Stimulated activated CD4-positive, alpha-beta T cell treated with anti-CD3 and anti-CD28 coated beads, Interleukin-1b, Interleukin-23, amount 100 ng/mL, for 4 hours (primary cell): ENCODE data around the gene HTR3E.
"Not testable (repeated sequence)": the region's sequence is repeated elsewhere in the genome, so short reads cannot be mapped to it uniquely, and the experiment has no call there.

ENCODE experiments used
- DNase-seq, 2 donors: peaks; one replicate each; pipeline ENCODE4 v3.0.0-alpha.2; 2020; ENCODE audit warnings: low read depth in 2 of 2

The HTR3E gene, protein sequence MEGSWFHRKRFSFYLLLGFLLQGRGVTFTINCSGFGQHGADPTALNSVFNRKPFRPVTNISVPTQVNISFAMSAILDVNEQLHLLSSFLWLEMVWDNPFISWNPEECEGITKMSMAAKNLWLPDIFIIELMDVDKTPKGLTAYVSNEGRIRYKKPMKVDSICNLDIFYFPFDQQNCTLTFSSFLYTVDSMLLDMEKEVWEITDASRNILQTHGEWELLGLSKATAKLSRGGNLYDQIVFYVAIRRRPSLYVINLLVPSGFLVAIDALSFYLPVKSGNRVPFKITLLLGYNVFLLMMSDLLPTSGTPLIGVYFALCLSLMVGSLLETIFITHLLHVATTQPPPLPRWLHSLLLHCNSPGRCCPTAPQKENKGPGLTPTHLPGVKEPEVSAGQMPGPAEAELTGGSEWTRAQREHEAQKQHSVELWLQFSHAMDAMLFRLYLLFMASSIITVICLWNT

DNA sequence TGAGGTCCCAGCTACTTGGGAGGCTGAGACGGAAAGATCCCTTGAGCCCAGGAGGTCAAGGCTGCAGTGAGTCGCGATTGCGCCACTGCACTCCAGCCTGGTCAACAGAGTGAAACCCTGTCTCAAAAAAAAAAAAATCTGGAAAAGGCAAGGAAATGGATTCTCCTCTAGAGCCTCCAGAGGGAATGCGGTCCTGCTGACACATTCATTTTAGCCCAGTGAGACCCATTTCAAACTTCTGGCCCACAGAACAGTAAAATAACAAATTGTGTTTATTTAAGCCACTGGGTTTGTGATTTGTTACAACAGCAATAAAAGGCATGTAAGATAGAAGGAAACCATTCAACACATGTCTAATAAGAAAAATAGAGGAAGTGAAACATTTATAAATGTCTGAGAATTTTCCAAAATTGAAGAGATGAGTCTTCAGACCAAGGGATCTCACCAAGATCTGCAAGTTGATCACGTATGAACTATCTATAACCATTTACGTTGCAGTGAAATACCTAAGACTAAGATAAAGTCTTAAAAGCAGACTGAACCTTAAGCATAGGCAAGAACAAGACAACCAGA is at the start of gene HTR3E:
Gene HTR3E, plus strand, starts transcription at position 254 of the 573 bp plus-strand sequence. CDS start 466 bp downstream, outside the sequence.
- no peak for DNase-seq

DNA sequence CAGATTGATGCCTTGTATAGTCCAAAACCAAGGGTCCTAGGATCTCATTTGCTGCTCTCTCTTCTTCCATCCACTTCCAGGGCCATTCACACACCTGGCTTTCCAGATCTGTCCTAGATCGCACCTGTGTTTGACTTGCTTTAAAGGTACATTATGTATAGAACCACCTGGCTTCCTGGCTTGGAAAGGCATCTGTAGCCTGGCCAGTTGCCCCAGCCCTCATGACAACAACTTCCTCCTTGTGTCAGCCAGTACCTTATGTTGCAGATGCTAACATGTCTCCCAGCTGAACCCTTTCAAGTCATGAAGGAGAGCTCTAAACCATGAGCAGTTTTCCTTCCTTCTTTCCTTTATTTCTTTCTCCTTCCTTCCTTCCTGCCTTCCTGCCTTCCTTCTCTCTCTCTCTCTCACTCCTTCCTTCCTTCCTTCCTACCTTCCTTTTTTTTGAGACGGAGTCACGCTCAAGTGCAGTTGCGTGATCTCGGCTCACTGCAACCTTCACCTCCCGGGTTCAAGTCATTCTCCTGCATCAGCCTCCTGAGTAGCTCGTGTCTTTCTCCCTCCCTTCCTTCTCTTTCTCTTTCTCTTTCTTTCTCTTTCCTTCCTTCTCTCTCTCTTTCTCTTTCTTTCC is 46.5 kb upstream of the HTR3E start:
- DNase-seq = no peak

DNA sequence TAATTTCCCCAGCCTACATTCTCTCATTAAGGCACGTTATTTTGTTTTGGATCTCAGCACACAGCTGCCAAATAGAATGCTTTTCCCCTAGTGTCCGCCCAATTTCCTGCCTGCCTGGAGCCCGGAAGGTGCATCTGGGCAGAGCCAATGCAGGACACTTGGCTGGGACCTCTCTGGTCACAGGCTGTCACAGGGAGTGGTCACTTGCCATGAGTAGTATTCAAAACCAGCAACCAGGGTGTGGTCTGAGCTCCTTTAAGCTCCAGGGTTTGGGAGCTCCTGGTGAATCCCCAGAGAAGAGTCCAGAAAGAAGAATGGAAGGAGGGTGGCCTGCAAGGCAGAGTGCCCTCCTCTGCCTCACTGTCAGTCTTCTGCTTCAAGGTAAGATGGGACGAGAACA is 44.1 kb upstream of the HTR3E start, which contains the start of gene HTR3C:
Gene HTR3C, plus strand, starts transcription at position 281 of the 400 bp plus-strand sequence. Its CDS starts 34 bp downstream, at position 315.
- no peak for DNase-seq

DNA sequence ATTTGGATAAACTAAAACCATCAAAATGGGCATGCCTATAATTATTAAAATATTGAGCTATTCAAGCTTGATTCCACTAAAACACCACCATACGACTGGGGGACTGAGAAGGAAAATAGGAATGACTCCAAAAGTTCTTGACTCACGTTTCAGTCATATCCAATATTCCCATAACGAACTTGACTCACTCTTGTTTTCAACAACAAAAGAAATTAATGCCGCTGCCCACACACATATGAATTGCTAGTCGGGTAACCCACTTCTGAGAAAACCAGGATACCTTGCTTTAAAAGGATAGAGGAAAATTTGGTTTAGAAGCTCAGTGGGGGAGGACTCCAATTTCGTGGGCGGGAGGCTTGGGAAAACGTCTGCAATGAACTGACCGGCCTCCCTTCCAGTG is 38.8 kb upstream of the HTR3E start:
- DNase-seq = no peak

DNA sequence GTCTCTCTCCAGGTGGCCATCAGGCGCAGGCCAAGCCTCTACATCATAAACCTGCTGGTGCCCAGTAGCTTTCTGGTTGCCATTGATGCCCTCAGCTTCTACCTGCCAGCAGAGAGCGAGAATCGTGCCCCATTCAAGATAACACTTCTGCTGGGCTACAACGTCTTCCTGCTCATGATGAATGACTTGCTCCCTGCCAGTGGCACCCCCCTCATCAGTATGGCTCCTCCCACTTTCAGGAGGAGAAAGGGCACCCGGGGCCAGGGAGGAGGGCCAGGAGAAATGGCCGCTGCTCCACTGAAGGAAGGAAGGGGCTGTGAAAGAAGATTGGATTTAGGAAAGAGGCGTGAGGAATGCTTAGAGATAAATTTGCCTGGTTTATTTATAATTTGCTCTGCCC is 37.4 kb upstream of the HTR3E start:
- no peak for DNase-seq

DNA sequence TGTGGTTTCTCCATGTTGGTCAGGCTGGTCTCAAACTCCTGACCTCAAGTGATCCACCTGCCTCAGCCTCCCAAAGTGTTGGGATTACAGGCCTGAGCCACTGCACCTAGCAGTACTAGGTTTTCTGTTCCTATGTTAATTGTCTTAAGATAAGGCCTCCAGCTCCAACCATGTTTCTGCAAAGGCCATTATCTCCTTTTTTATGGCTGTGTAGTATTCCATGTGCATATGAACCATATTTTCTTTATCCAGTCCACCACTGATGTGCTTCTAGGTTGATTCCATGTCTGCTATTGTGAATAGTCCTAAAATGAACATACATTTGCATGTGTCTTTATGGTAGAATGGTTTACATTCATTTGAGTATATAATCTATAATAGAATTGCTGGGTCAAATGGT is 34.2 kb upstream of the HTR3E start:
- DNase-seq = no peak

DNA sequence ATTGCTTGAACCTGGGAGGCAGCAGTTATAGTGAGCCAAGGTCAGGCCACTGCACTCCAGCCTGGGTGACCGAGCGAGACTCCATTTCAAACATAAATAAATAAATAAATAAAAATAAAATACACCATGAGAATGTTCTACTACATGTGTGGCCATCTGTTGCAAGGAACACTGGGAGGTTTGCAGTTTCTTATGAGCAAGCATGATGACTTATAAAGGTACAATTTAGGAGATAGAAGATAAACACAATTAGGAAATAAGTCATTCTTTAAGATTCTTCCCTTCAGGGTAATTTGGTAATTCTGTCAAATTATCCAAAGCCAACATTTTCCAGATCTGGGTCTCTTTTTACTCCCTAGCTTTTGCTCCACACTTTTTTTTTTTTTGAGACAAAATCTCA is 30.7 kb upstream of the HTR3E start:
- no peak for DNase-seq

DNA sequence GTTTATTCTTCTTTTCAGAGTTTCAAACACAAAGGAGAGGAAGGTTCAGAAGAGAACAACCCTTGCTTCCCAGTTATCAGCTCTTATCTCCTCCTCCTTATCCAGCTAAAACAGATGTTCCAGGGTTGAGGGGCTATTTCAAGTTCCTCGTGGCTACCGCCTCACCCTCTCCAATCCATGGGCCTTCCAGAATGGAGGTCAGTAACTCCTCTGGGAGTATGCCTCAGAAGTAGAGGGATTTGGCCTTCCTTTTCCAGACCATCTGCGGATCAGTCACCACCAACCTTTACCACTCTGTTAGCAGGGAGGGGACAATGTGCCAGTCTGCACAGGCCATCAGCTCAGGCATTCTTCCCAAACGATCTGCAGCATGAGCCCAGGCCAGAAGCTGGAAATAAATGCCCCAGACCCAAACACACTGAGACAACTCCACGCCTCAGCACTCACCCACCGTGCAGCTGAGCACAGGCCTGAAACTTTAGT is 29.2 kb upstream of the HTR3E start:
- DNase-seq = no peak

DNA sequence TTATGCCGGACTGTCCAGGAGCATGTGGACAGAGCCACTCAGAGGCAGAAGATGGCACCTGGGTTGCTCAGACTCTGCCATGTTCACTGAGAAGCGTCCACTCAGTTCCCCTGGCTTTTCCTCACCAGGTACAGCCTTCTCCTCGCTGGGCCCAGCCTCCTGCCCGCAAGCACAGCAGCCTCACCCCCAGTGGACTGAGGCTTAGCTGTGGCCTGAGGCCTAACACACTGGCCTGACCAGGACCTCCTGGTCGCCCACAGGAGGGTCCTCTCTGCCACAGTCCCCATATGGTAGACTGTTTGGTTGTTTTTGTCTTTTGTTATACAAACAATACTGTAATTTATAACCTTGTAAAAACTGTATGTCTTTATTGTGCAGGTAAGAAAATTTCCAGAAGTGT is 28.5 kb upstream of the HTR3E start:
- DNase-seq = no peak

DNA sequence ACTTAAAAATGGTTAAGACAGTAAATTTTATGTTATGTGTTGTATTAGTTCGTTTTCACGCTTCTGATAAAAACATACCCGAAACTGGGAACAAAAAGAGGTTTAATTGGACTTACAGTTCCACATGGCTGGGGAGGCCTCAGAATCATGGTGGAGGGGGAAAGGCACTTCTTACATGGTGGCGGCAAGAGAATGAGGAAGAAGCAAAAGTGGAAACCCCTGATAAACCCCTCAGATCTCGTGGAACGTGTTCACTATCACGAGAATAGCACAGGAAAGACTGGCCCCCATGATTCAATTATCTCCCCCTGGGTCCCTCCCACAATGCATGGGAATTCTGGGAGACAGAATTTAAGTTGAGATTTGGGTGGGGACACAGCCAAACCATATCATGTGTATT is 25.7 kb upstream of the HTR3E start:
- not testable (repeated sequence) for DNase-seq

DNA sequence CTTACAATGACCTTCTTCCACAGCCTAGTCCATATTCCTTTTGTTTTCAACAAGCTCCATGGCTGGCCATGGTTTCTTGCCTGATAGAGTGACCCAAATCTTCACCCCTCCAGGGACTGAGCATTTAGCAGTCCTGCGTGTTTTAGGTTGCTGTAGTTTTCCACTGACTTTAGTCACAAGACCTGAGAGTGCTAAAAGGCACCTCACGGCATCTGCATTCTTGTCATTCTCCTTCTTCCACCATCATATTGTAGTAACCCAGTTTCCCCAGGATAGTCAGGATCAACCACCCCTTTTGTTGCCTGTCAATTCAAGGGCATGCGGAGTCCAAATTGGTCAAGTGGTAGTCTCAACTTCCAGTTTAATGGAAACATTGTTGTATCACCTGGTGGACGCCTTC is 23.2 kb upstream of the HTR3E start:
- no peak for DNase-seq

DNA sequence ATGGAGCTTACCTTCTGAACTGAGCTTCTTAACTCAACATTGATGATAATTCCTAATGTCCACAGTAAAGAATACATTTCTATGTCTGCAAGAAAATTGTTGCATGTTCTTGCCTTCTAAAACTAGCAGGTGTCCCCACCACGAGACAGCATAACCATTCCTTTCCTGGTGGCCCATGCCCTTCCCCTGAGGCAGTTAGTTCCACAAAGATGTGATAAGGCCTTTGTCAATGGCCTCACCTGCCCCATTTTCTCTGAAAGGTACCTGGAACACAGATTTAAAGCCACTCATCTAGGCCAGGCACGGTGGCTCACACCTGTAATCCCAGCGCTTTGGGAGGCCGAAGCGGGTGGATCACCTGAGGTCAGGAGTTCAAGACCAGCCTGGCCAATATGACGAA is 21.0 kb upstream of the HTR3E start:
- DNase-seq = no peak

DNA sequence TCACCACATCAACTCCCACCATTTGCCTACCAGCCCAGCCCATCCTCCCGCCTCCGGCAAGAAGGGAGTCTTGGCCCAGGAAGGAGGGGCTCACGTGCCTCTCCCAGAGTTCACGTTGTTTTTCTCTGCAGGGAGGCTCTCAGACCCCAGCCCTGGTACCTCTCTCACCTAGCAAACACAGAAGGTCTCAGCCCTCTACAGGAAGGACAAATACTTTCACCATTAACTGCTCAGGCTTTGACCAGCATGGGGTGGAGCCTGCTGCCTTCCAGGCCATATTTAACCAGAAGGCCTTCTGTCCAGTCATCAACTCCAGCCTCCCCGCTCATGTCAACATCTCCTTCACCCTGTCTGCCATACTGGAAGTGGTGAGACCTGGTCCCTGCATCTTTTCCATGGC is 19.0 kb upstream of the HTR3E start:
- DNase-seq = no peak

DNA sequence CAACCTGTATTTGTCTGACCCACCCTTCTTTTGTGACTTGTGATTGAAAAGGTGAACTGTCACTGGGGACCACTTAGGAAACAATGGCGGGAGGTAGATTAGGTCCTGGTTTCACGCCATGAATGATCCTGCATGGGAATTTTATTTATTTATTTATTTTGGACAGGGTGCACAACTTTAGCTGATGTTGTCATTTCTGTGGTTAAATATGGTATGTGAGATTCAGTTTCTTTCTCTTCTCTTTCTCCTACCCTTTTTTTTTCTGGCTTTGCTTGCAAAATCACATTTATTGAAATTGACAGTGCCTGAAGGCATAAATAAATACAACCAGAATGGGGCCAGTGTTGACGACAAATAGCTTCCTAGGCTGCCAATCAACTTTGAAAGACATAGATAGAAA is 18.0 kb upstream of the HTR3E start:
- no peak for DNase-seq

DNA sequence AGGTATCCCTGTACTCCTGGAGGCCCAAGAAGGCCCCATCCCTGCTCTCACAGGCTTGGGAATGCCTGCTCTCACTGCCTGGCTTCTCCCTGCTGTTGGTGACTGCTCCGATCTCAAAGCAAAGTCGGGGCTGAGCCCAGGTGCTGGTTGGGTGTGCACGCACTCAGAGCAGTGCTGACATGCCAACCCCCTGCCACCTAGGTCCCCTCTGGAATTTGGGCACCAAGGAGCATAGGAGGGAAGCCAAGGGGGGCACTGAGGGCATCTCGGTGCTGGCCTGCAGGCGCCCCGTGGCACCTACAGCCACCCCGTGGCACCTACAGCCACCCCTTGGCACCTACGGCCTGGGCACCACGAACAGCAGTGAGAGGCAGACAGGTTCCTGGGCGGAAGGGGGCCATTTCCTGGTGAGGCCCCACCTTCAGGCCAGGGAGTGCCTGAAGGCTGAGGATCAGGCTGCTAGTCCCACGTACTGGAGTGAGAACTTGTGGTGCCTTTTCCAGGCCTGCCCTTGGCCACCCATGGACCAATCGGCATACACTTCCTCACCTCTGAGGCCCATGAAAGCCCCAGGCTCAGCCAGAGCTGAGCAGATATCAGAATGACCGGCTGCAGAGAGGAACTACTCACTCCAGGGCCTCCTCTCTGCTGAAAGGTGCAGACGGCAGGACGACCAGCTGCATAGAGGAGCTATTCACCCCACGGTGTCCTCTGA is 15.6 kb upstream of the HTR3E start:
- no peak for DNase-seq

DNA sequence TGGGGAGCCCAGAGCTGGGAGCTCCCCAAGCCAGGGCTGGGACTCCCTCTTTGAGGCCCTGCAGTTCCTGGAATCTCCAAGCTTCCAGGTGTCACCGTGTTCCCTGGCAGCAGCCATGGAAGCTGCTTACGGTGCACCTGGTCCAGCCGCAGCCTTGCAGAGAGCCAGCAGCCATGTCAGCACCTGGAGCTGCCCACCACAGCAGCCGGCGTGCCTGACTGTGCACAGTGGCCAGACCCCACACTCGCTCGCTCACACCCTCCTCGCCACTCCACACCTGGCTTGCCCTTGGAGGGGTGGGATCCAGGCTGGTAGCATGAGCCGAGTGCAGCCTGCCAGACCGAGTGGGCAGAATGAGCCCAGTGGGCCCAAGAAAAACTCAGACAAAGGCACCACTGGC is 14.8 kb upstream of the HTR3E start:
- no peak for DNase-seq

DNA sequence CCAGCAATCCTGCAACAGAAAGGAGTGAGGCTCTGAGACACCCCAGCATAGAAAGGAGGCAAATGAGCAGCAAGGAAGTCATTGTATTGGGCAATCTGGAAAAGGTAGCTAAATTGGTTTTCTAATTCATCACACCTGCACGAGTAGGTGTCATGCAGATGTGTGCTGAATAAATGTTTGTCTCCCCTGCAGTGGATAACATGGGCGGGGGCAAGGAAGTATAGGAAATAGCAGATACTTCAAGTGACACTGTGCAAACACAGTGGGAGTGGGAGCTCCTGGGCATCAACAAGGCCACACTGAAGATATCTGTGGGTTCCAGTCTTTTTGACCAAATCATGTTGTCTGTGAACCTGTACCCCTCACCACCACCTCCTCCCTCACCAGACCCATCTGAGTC is 14.4 kb upstream of the HTR3E start:
- DNase-seq = no peak

DNA sequence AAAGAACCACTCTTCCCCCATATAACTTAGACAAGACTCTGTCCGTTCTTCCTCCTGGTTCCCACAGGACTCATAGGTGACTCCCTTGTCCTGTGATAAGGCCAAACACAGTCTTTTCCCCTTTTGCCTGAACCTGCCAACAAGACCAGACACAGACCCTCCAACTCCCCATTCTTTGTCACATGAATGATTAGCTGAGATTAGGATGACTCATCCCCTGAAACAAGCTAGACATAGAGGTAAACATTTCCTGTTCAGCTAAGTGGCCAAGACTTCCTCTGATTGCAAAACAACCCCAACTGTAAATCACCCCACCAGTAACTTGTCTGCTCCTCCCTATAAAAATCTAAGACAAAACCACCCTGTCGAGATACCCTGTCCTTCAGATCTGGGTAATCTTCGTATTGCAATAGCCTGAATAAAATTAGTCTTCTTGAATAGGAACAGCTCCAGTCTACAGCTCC is 11.4 kb upstream of the HTR3E start:
- no peak for DNase-seq

DNA sequence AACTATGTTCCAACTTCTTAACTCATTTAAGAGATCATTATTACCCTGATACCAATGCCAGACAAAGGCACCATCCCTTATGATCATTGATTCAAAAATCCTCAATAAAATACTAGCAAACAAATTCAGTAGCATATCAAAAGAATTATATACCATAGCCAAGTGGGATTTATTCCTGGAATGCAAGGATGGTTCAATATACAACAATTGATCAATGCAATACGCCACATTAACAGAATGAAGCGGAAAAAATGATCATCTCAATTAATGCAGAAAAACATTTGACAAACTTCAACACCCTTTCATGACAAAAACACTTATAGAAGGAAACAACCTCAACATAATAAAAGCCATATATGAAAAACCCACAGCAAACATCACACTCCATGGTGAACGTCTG is 4.7 kb upstream of the HTR3E start:
- no peak for DNase-seq

DNA sequence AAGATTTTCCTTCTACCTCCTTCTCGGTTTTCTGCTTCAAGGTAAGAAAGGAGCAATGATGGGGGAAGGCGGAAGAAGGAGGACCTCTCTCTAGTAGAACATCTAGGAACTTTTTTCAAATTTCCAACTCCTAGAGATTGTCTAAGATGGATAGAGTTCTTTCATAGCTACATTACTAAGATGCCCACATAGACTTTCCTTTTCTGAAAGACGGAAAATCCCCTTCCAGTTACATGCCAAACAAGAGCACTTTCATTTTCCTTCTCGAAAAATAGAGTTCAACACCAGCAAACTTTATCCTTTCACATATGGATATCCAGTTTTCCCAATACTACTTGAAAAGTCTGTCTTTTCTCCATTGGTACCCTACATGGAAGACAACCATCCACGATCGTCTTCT is 692 bp downstream of the HTR3E start:
- no peak for DNase-seq

DNA sequence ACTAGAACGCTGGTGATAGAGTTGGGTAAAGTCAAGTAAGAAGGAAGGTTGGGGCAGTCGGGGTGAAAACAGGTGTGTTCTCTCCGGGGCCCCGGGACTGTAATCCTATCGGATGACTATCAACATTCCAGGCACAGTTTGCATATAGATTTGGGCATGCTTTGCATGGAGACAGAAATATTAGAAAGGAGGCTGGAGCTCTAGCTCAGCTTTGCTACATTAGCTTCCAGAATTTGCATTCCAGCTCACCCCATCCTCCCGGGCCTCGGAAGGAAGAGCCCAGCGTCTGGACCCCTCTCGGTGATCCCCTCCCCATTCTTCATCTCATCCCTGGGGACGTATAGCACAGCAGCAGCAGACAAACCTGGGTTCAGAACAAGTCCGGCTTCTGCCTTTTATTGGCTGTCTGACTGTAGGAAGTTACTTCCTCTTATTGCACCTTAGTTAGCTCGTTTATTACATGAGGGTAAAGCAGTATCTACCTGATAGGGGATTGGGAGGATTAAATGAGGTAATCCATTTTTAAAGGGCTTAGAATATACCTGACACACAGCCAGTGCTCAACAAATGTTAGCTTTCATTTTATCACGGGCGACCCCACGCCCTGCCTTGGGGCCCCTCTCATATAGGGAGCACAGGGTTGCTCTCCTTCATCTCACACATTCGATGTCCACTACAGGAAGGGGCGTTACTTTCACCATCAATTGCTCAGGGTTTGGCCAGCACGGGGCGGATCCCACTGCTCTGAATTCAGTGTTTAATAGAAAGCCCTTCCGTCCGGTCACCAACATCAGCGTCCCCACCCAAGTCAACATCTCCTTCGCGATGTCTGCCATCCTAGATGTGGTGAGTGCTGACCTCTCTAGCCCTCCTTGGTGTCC is 3.2 kb downstream of the HTR3E start:
- DNase-seq = no peak
